Naive thymus-derived CD4-positive, alpha-beta T cell (primary cell): ENCODE results near the gene GPS1. TPM values are rescaled to one million over a fixed set of nuclear protein-coding genes. Genes with fewer than 3 reads are reported as not detected.

Experiments used
- ATAC-seq: fragments of 150-1000 bp; cut with Tn5 transposase; 2 replicates; pipeline ENCODE4 v1.10.0; 2021; ENCODE audit warnings: mild to moderate bottlenecking, moderate library complexity
- CTCF ChIA-PET: fragments of 350-600 bp; sonication (Branson Sonifier 250); formaldehyde crosslinking; loops from one replicate; lab custom pipeline; 2021; ENCODE audit warnings: antibody characterized with exemption; lab: Charles Lee
- POLR2A ChIA-PET: fragments of 350-600 bp; sonication (Branson Sonifier 250); formaldehyde crosslinking; loops from one replicate; lab custom pipeline; 2021; ENCODE audit warnings: antibody characterized with exemption, inconsistent platforms; lab: Charles Lee
- DNase-seq, 9 donors: peaks; one replicate each; pipeline versions ENCODE4 v3.0.0 to v3.0.0-alpha.2; 2020 to 2022; ENCODE audit warnings: mixed read lengths in 1 of 9
- H3K27ac ChIP-seq: one replicate; pipeline ENCODE4 v1.7.0; 2013; ENCODE audit warnings: mild to moderate bottlenecking, low read depth, low read length, moderate library complexity
- H3K27me3 ChIP-seq, 2 donors: one replicate each; pipeline ENCODE4 v1.7.0; 2013; ENCODE audit warnings: low read length in 2 of 2, mild to moderate bottlenecking in 2 of 2, moderate library complexity in 2 of 2; ENCODE audit not compliant: control insufficient read depth in 2 of 2, insufficient read depth in 2 of 2
- H3K36me3 ChIP-seq, 3 experiments: 1 replicate in 2 of 3; 2 replicates in 1 of 3; pipeline ENCODE4 v1.7.0; 2013; ENCODE audit warnings: low read length in 3 of 3, mild to moderate bottlenecking in 3 of 3, moderate library complexity in 1 of 3; ENCODE audit not compliant: insufficient read depth in 3 of 3, control insufficient read depth in 2 of 3
- H3K4me1 ChIP-seq, 2 donors: one replicate each; pipeline ENCODE4 v1.7.0; 2013; ENCODE audit warnings: low read length in 2 of 2, mild to moderate bottlenecking in 2 of 2, moderate library complexity in 1 of 2; ENCODE audit not compliant: control insufficient read depth in 2 of 2, insufficient read depth in 2 of 2
- H3K4me3 ChIP-seq: 2 replicates; pipeline ENCODE4 v1.7.0; 2013; ENCODE audit warnings: mild to moderate bottlenecking, low read length
- H3K9me3 ChIP-seq, 3 experiments: 1 replicate in 2 of 3; 2 replicates in 1 of 3; pipeline ENCODE4 v1.7.0; 2013; ENCODE audit warnings: low read length in 3 of 3; ENCODE audit not compliant: control insufficient read depth in 2 of 3
- H3K27ac Mint-ChIP-seq, 9 donors: one replicate each; pipeline ENCODE4 v1.8.0; 2020 to 2022; ENCODE audit warnings: mixed read lengths in 9 of 9, mild to moderate bottlenecking in 8 of 9, moderate library complexity in 5 of 9, inconsistent platforms in 2 of 9
- H3K27me3 Mint-ChIP-seq, 5 donors: one replicate each; pipeline ENCODE4 v1.8.0; 2021 to 2022; ENCODE audit warnings: mixed read lengths in 5 of 5, mild to moderate bottlenecking in 1 of 5
- H3K36me3 Mint-ChIP-seq, 5 donors: one replicate each; pipeline ENCODE4 v1.8.0; 2020 to 2022; ENCODE audit warnings: mixed read lengths in 5 of 5, mild to moderate bottlenecking in 3 of 5, inconsistent platforms in 1 of 5
- H3K4me1 Mint-ChIP-seq, 7 donors: one replicate each; pipeline ENCODE4 v1.8.0; 2020 to 2022; ENCODE audit warnings: mixed read lengths in 7 of 7, mild to moderate bottlenecking in 3 of 7, inconsistent platforms in 1 of 7
- H3K4me3 Mint-ChIP-seq, 10 donors: one replicate each; pipeline ENCODE4 v1.8.0; 2020 to 2022; ENCODE audit warnings: mild to moderate bottlenecking in 10 of 10, mixed read lengths in 10 of 10, moderate library complexity in 6 of 10, inconsistent platforms in 2 of 10
- H3K9me3 Mint-ChIP-seq, 11 donors: one replicate each; pipeline ENCODE4 v1.8.0; 2020 to 2022; ENCODE audit warnings: mixed read lengths in 11 of 11, mild to moderate bottlenecking in 4 of 11, inconsistent platforms in 1 of 11, moderate library complexity in 1 of 11
- intact Hi-C, 2 donors: fragments of 100-400 bp; cut with micrococcal nuclease; formaldehyde crosslinking; loops; one replicate each; pipeline ENCODE4 v1.15.1; 2023
- polyA plus RNA-seq, 2 donors: library from polyadenylated mRNA; unstranded; fragments of 300-500 nt; fragmentation: Illumina TruSeq; gene quantifications; one replicate each; pipeline ENCODE4 v1.2.3, GENCODE V29; 2021
- total RNA-seq, 6 experiments: library from RNA in 5 of 6; stranded (reverse) in 5 of 6; gene quantifications; 1 replicate in 5 of 6; 2 replicates in 1 of 6; pipeline ENCODE4 v1.2.3 and lab custom pipeline; 2021 to 2026

The GPS1 gene
- total and polyA plus RNA-seq, 7 experiments from 2014 or later = 68.3 to 124 (median 82.6) TPM

DNA sequence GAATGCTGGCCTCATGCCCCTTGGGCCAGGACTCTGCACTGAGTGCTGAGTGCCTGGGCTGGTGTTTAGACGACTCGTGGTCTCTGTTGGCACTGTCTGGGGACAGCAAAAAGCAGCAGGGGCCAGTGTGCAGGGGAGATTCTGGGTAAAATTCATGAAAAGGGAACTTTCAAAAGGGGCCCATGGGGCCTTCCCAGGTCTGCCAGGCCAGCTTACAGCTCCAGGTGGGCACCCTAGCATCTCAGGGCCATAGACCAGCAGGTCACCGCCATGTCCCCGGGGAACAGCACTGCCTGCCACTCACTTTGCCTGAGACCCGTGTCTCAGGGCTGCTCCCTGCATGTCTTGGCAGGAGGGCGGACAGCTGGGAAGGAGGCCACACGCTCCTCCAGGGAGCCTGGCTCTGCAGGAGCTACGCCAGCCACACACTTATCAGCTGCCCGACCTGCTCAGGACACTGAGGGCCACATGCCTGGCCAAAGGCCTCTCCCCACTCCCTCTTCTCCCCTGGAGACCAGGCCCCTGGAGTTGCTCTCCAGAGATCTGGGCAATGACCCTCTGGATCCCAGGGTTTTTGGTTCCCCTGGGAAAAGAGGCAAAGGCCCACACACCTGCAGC is 55.1 kb downstream of the GPS1 start:
- Histone ChIP-seq H3K4me1 (peaks cover 17 to 25% of the 10 kb centered on the region in 2 donors), H3K36me3 (no peaks in the 10 kb centered on the region), H3K27me3 (no peaks in the 10 kb centered on the region), H3K27ac (peak overlapping the region; percentile 89), H3K4me3 (peak overlapping the region; percentile 73), H3K9me3 (no peaks in the 10 kb centered on the region)
- intact Hi-C loops = loop anchor here (1.0 to 2.0 kb wide), 5 partner anchors 14 to 48 kb away; no protein-coding TSS in a partner anchor
- DNase-seq = no peak
- Mint-ChIP-seq H3K4me1 (peaks cover 18 to 42% (median 32%) of the 10 kb centered on the region in 7 donors), H3K9me3 (no peaks in the 10 kb centered on the region), H3K36me3 (peaks cover 0 to 3% (median 0%) of the 10 kb centered on the region in 5 donors), H3K27ac (peak overlapping the region; percentile 95 to 99 (median 97)), H3K27me3 (no peaks in the 10 kb centered on the region), H3K4me3 (peak overlapping the region; percentile 87 to 94 (median 90))
- CTCF ChIA-PET = interaction anchor here (0.9 to 2.7 kb wide), 9 partner anchors 10 to 87 kb away, joined by 3 to 14 read pairs (median 5); partner anchors contain the start of gene DCXR
- no peak for ATAC-seq
- POLR2A ChIA-PET = interaction anchor here (0.6 to 2.9 kb wide), 21 partner anchors 8 to 191 kb away, joined by 3 to 45 read pairs (median 4); partner anchors contain the start of genes DCXR and FASN

Other genes with a start within 250 kb of the GPS1 start
- gene GCGR, start 247.7 kb upstream of the GPS1 start, total RNA-seq = not detected
- gene GCGR, start 247.7 kb upstream of the GPS1 start, polyA plus RNA-seq = not detected
- gene MCRIP1, start 218.6 kb upstream of the GPS1 start, total RNA-seq = 10 to 100 TPM; 41.1 to 65.3 (median 53.1) TPM
- gene MCRIP1, start 218.6 kb upstream of the GPS1 start, polyA plus RNA-seq = 10 to 100 TPM; 44.5 to 59.0 TPM
- not detected for gene PPP1R27, start 216.8 kb upstream of the GPS1 start, total RNA-seq
- gene PPP1R27, start 216.8 kb upstream of the GPS1 start, polyA plus RNA-seq = under 1 TPM in 1 of 2 donors, not detected in 1; 0.13 TPM
- gene P4HB, start 191.4 kb upstream of the GPS1 start, total RNA-seq = 100 to 1,000 TPM; 188 to 568 (median 304) TPM
- gene P4HB, start 191.4 kb upstream of the GPS1 start, polyA plus RNA-seq = 100 to 1,000 TPM; 161 to 224 TPM
- gene ARHGDIA, start 180.6 kb upstream of the GPS1 start, total RNA-seq = 100 to 1,000 TPM; 308 to 671 (median 465) TPM
- 100 to 1,000 TPM in 1 of 2 donors, 10 to 100 TPM in 1; 66.5 to 140 TPM for gene ARHGDIA, start 180.6 kb upstream of the GPS1 start, polyA plus RNA-seq
- gene ALYREF, start 160.3 kb upstream of the GPS1 start, total RNA-seq = 100 to 1,000 TPM in 1 of 5 experiments, 10 to 100 TPM in 4; 38.3 to 159 (median 83.2) TPM
- gene ALYREF, start 160.3 kb upstream of the GPS1 start, polyA plus RNA-seq = 10 to 100 TPM; 28.5 to 31.5 TPM
- gene ANAPC11, start 160.2 kb upstream of the GPS1 start, total RNA-seq = 100 to 1,000 TPM in 1 of 5 experiments, 10 to 100 TPM in 4; 30.8 to 106 (median 40.5) TPM
- gene ANAPC11, start 160.2 kb upstream of the GPS1 start, polyA plus RNA-seq = 100 to 1,000 TPM; 245 to 278 TPM
- under 1 TPM in 4 of 5 experiments, not detected in 1; 0.29 to 0.59 (median 0.54) TPM for gene NPB, start 149.7 kb upstream of the GPS1 start, total RNA-seq
- under 1 TPM in 1 of 2 donors, not detected in 1; 0.20 TPM for gene NPB, start 149.7 kb upstream of the GPS1 start, polyA plus RNA-seq
- 10 to 100 TPM; 17.5 to 43.6 (median 35.2) TPM for gene PCYT2, start 140.5 kb upstream of the GPS1 start, total RNA-seq
- 10 to 100 TPM; 22.4 to 27.0 TPM for gene PCYT2, start 140.5 kb upstream of the GPS1 start, polyA plus RNA-seq
- gene SIRT7, start 133.7 kb upstream of the GPS1 start, total RNA-seq = 10 to 100 TPM; 56.0 to 81.4 (median 69.7) TPM
- gene SIRT7, start 133.7 kb upstream of the GPS1 start, polyA plus RNA-seq = 10 to 100 TPM; 21.6 to 38.7 TPM
- 10 to 100 TPM; 12.9 to 28.1 (median 18.1) TPM for gene MAFG, start 124.2 kb upstream of the GPS1 start, total RNA-seq
- gene MAFG, start 124.2 kb upstream of the GPS1 start, polyA plus RNA-seq = 1 to 10 TPM; 2.4 to 2.6 TPM
- 10 to 100 TPM in 1 of 5 experiments, 1 to 10 TPM in 4; 1.8 to 31.1 (median 2.3) TPM for gene PYCR1, start 114.6 kb upstream of the GPS1 start, total RNA-seq
- gene PYCR1, start 114.6 kb upstream of the GPS1 start, polyA plus RNA-seq = 1 to 10 TPM; 4.2 to 4.5 TPM
- not detected for gene MYADML2, start 104.7 kb upstream of the GPS1 start, total RNA-seq
- not detected for gene MYADML2, start 104.7 kb upstream of the GPS1 start, polyA plus RNA-seq
- under 1 TPM in 1 of 5 experiments, not detected in 4; 0.82 TPM for gene NOTUM, start 90.7 kb upstream of the GPS1 start, total RNA-seq
- under 1 TPM in 1 of 2 donors, not detected in 1; 0.35 TPM for gene NOTUM, start 90.7 kb upstream of the GPS1 start, polyA plus RNA-seq
- 10 to 100 TPM; 36.4 to 46.7 (median 46.0) TPM for gene ASPSCR1, start 74.3 kb upstream of the GPS1 start, total RNA-seq
- gene ASPSCR1, start 74.3 kb upstream of the GPS1 start, polyA plus RNA-seq = 10 to 100 TPM; 24.2 to 36.6 TPM
- 10 to 100 TPM; 25.5 to 71.8 (median 31.8) TPM for gene CENPX, start 29.0 kb upstream of the GPS1 start, total RNA-seq
- gene CENPX, start 29.0 kb upstream of the GPS1 start, polyA plus RNA-seq = 10 to 100 TPM; 62.3 to 72.7 TPM
- gene LRRC45, start 28.6 kb upstream of the GPS1 start, total RNA-seq = 10 to 100 TPM in 4 of 5 experiments, 1 to 10 TPM in 1; 9.2 to 39.1 (median 15.0) TPM
- 1 to 10 TPM; 4.1 to 6.3 TPM for gene LRRC45, start 28.6 kb upstream of the GPS1 start, polyA plus RNA-seq
- gene RAC3, start 20.2 kb upstream of the GPS1 start, total RNA-seq = 1 to 10 TPM; 1.3 to 8.5 (median 2.1) TPM
- gene RAC3, start 20.2 kb upstream of the GPS1 start, polyA plus RNA-seq = not detected
- 100 to 1,000 TPM in 1 of 5 experiments, 10 to 100 TPM in 4; 63.0 to 130 (median 83.6) TPM for gene DCXR, start 14.2 kb upstream of the GPS1 start, total RNA-seq
- 100 to 1,000 TPM; 164 to 228 TPM for gene DCXR, start 14.2 kb upstream of the GPS1 start, polyA plus RNA-seq
- 10 to 100 TPM; 25.0 to 45.5 (median 31.5) TPM for gene RFNG, start 87 bp upstream of the GPS1 start, total RNA-seq
- gene RFNG, start 87 bp upstream of the GPS1 start, polyA plus RNA-seq = 1 to 10 TPM; 4.2 to 6.7 TPM
- 100 to 1,000 TPM; 127 to 157 (median 147) TPM for gene DUS1L, start 13.9 kb downstream of the GPS1 start, total RNA-seq
- gene DUS1L, start 13.9 kb downstream of the GPS1 start, polyA plus RNA-seq = 100 to 1,000 TPM in 1 of 2 donors, 10 to 100 TPM in 1; 52.9 to 110 TPM
- 100 to 1,000 TPM in 2 of 5 experiments, 10 to 100 TPM in 3; 24.3 to 168 (median 59.0) TPM for gene FASN, start 46.3 kb downstream of the GPS1 start, total RNA-seq
- 1 to 10 TPM in 1 of 2 donors, under 1 TPM in 1; 0.96 to 1.5 TPM for gene FASN, start 46.3 kb downstream of the GPS1 start, polyA plus RNA-seq
- gene CCDC57, start 160.9 kb downstream of the GPS1 start, total RNA-seq = 100 to 1,000 TPM in 2 of 5 experiments, 10 to 100 TPM in 3; 75.7 to 127 (median 95.0) TPM
- gene CCDC57, start 160.9 kb downstream of the GPS1 start, polyA plus RNA-seq = 10 to 100 TPM; 32.1 to 36.8 TPM
- 100 to 1,000 TPM in 2 of 5 experiments, 10 to 100 TPM in 3; 14.6 to 264 (median 67.0) TPM for gene SLC16A3, start 177.1 kb downstream of the GPS1 start, total RNA-seq
- 1 to 10 TPM; 1.4 to 1.9 TPM for gene SLC16A3, start 177.1 kb downstream of the GPS1 start, polyA plus RNA-seq
- 100 to 1,000 TPM; 144 to 249 (median 176) TPM for gene CSNK1D, start 221.8 kb downstream of the GPS1 start, total RNA-seq
- 10 to 100 TPM; 46.1 to 81.3 TPM for gene CSNK1D, start 221.8 kb downstream of the GPS1 start, polyA plus RNA-seq